ENCODE measurements around the gene BZW2. TPM values are rescaled to one million over a fixed set of nuclear protein-coding genes. Genes with fewer than 3 reads are reported as not detected.

BZW2 gene
- total RNA-seq, 1 donor from 2014 or later: 84.9 TPM

- no peaks in the 10 kb centered on the region for H3K36me3 Mint-ChIP-seq (ENCODE audit: low read depth, unreplicated experiment)
- DNase-seq (ENCODE audit: low read depth) (no peak), FAIRE-seq (no peak)
- TF ChIP-seq, protein P1, sequence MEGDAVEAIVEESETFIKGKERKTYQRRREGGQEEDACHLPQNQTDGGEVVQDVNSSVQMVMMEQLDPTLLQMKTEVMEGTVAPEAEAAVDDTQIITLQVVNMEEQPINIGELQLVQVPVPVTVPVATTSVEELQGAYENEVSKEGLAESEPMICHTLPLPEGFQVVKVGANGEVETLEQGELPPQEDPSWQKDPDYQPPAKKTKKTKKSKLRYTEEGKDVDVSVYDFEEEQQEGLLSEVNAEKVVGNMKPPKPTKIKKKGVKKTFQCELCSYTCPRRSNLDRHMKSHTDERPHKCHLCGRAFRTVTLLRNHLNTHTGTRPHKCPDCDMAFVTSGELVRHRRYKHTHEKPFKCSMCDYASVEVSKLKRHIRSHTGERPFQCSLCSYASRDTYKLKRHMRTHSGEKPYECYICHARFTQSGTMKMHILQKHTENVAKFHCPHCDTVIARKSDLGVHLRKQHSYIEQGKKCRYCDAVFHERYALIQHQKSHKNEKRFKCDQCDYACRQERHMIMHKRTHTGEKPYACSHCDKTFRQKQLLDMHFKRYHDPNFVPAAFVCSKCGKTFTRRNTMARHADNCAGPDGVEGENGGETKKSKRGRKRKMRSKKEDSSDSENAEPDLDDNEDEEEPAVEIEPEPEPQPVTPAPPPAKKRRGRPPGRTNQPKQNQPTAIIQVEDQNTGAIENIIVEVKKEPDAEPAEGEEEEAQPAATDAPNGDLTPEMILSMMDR (IDR thresholded peaks at IDR 0.05; ENCODE audit: insufficient read depth, low read depth, low read length): no peak
- TF ChIP-seq EZH2 (IDR thresholded peaks at IDR 0.05; ENCODE audit: insufficient read depth, low read length): no peak
- Histone ChIP-seq H3K36me3 (ENCODE audit: insufficient read depth, low read length) (no peaks in the 10 kb centered on the region), H3K27me3 (ENCODE audit: insufficient read depth, low read length) (no peaks in the 10 kb centered on the region), H2AFZ (ENCODE audit: low read depth, low read length) (no peak overlapping the region), H4K20me1 (ENCODE audit: insufficient read depth, low read length) (no peaks in the 10 kb centered on the region), H3K79me2 (ENCODE audit: insufficient read depth, low read length) (no peaks in the 10 kb centered on the region), H3K9me3 (ENCODE audit: insufficient read depth, low read depth, low read length) (no peaks in the 10 kb centered on the region), H3K4me3 (ENCODE audit: insufficient read depth, low read depth, low read length) (no peak overlapping the region), H3K4me1 (ENCODE audit: insufficient read depth, low read length) (peaks cover 2% of the 10 kb centered on the region), H3K27ac (ENCODE audit: low read depth, low read length) (no peak overlapping the region), H3K9ac (ENCODE audit: low read length) (no peak overlapping the region), H3K4me2 (ENCODE audit: low read length) (no peak overlapping the region)
- no peak overlapping the region for H3K27ac Mint-ChIP-seq (ENCODE audit: unreplicated experiment)
- H3K27me3 Mint-ChIP-seq (ENCODE audit: low read depth, unreplicated experiment): no peaks in the 10 kb centered on the region
- H3K9me3 Mint-ChIP-seq (ENCODE audit: unreplicated experiment): no peaks in the 10 kb centered on the region
- H3K4me1 Mint-ChIP-seq (ENCODE audit: low read depth, unreplicated experiment): peaks cover 9% of the 10 kb centered on the region
- H3K4me3 Mint-ChIP-seq (ENCODE audit: unreplicated experiment): no peak overlapping the region
Measured at GRCh38 chr7:16718111-16718656, 72.2 kb downstream of the BZW2 start.

DNA sequence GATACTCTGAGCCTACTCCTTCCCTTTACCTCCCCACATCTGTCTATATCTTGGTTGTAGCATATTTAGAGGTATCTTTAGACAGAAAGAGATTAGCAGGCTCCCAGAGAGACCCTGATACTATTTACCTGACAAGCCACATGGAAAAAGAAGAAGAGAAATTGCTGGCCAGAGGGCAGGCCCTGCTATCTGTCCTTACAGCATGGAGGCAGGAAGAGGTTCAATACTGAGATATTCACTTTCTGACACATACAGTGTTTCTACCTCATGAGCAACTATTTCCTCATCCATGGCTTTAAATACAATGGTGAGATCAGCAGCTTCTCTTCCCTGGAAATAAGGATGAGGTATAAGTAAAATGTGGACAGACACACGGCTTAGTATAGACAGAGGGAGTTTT, 73.7 kb downstream of the BZW2 start:
- Mint-ChIP-seq H3K4me1 (ENCODE audit: low read depth, unreplicated experiment) (peaks cover 6% of the 10 kb centered on the region), H3K4me3 (ENCODE audit: unreplicated experiment) (no peak overlapping the region), H3K36me3 (ENCODE audit: low read depth, unreplicated experiment) (no peaks in the 10 kb centered on the region), H3K9me3 (ENCODE audit: unreplicated experiment) (no peaks in the 10 kb centered on the region), H3K27ac (ENCODE audit: unreplicated experiment) (no peak overlapping the region), H3K27me3 (ENCODE audit: low read depth, unreplicated experiment) (no peaks in the 10 kb centered on the region)
- Histone ChIP-seq H3K4me1 (ENCODE audit: insufficient read depth, low read length) (no peaks in the 10 kb centered on the region), H3K79me2 (ENCODE audit: insufficient read depth, low read length) (no peaks in the 10 kb centered on the region), H3K9ac (ENCODE audit: low read length) (no peak overlapping the region), H3K4me3 (ENCODE audit: insufficient read depth, low read depth, low read length) (no peak overlapping the region), H3K4me2 (ENCODE audit: low read length) (no peak overlapping the region), H2AFZ (ENCODE audit: low read depth, low read length) (no peak overlapping the region), H3K27me3 (ENCODE audit: insufficient read depth, low read length) (no peaks in the 10 kb centered on the region), H3K27ac (ENCODE audit: low read depth, low read length) (no peak overlapping the region), H4K20me1 (ENCODE audit: insufficient read depth, low read length) (no peaks in the 10 kb centered on the region), H3K9me3 (ENCODE audit: insufficient read depth, low read depth, low read length) (no peaks in the 10 kb centered on the region), H3K36me3 (ENCODE audit: insufficient read depth, low read length) (no peaks in the 10 kb centered on the region)
- FAIRE-seq (no peak), DNase-seq (ENCODE audit: low read depth) (no peak)
- TF ChIP-seq, protein P1 (IDR thresholded peaks at IDR 0.05; ENCODE audit: insufficient read depth, low read depth, low read length): no peak
- no peak for TF ChIP-seq EZH2 (IDR thresholded peaks at IDR 0.05; ENCODE audit: insufficient read depth, low read length)

- TF ChIP-seq EZH2 (IDR thresholded peaks at IDR 0.05; ENCODE audit: insufficient read depth, low read length): no peak
- TF ChIP-seq, protein P1 (IDR thresholded peaks at IDR 0.05; ENCODE audit: insufficient read depth, low read depth, low read length): no peak
- no peaks in the 10 kb centered on the region for H3K79me2 ChIP-seq (ENCODE audit: insufficient read depth, low read length)
- no peaks in the 10 kb centered on the region for H3K4me1 ChIP-seq (ENCODE audit: insufficient read depth, low read length)
- no peaks in the 10 kb centered on the region for H4K20me1 ChIP-seq (ENCODE audit: insufficient read depth, low read length)
- no peaks in the 10 kb centered on the region for H3K9me3 ChIP-seq (ENCODE audit: insufficient read depth, low read depth, low read length)
- no peak overlapping the region for H3K9ac ChIP-seq (ENCODE audit: low read length)
- DNase-seq (ENCODE audit: low read depth) (no peak), FAIRE-seq (no peak)
- Mint-ChIP-seq H3K36me3 (ENCODE audit: low read depth, unreplicated experiment) (no peaks in the 10 kb centered on the region), H3K4me3 (ENCODE audit: unreplicated experiment) (no peak overlapping the region), H3K9me3 (ENCODE audit: unreplicated experiment) (no peaks in the 10 kb centered on the region), H3K27me3 (ENCODE audit: low read depth, unreplicated experiment) (no peaks in the 10 kb centered on the region), H3K27ac (ENCODE audit: unreplicated experiment) (no peak overlapping the region), H3K4me1 (ENCODE audit: low read depth, unreplicated experiment) (peaks cover 6% of the 10 kb centered on the region)
- no peak overlapping the region for H3K4me2 ChIP-seq (ENCODE audit: low read length)
- no peak overlapping the region for H2AFZ ChIP-seq (ENCODE audit: low read depth, low read length)
- no peaks in the 10 kb centered on the region for H3K36me3 ChIP-seq (ENCODE audit: insufficient read depth, low read length)
- no peak overlapping the region for H3K27ac ChIP-seq (ENCODE audit: low read depth, low read length)
- H3K27me3 ChIP-seq (ENCODE audit: insufficient read depth, low read length): no peaks in the 10 kb centered on the region
- H3K4me3 ChIP-seq (ENCODE audit: insufficient read depth, low read depth, low read length): no peak overlapping the region
Measured at GRCh38 chr7:16721541-16721940, 75.6 kb downstream of the BZW2 start.
